ENCODE data around the gene ADAMTS2.

ADAMTS2 gene

DNA sequence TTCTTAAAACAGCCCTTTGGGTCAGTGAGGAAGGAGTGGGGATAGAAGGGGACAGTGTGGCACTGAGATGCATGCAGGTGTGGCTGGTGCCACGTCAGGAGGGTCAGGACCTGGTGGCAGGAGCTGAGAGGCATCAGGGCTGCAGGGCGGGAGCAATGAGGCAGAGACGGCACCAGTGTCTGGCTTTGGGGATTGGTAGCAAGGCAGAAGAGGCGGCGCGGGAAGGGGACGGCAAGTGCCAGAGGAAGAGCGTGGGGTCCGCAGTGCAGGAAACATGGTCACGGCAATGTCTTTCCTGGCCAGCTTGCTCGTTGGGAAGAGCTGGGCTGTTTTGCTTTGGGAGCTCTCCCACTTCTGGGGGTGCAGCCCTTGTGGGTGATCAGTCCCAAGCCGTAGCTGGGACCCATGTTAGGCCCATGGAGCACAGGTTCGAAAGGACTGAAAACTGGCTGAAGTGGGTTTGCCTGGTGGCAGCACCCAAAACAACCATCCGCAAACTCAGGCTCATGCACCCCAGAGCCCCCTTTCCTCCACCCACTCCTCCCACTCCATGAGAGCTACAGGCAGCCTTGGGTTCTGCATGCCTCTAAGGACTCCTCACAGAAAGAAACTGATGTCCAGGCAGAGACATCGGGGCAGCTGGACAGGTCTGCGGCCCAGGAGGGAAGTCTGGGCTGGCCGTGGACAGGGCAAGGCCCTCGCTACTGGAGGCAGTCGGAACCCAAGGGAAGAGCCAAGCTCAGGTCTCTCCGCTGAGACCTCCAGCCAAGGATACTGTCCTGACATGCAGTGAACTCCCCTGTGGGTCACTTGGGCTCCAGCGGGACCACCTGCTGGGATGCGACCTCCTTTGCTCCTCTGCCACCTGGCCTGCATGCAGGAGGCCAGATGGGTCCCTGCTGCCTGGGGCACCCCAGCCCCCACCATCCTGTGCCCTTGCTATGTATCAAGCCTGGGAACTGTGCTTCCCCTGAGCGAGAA lies 180.6 kb downstream of the ADAMTS2 start:
- peak in 3 of 10 donors; percentile 54 to 72 (median 64) for DNase-seq
- intact Hi-C loops (cut with DNase I): loop anchor here (5.0 kb wide), 1 partner anchor 183 kb away; the partner anchor contains the start of gene ADAMTS2

DNA sequence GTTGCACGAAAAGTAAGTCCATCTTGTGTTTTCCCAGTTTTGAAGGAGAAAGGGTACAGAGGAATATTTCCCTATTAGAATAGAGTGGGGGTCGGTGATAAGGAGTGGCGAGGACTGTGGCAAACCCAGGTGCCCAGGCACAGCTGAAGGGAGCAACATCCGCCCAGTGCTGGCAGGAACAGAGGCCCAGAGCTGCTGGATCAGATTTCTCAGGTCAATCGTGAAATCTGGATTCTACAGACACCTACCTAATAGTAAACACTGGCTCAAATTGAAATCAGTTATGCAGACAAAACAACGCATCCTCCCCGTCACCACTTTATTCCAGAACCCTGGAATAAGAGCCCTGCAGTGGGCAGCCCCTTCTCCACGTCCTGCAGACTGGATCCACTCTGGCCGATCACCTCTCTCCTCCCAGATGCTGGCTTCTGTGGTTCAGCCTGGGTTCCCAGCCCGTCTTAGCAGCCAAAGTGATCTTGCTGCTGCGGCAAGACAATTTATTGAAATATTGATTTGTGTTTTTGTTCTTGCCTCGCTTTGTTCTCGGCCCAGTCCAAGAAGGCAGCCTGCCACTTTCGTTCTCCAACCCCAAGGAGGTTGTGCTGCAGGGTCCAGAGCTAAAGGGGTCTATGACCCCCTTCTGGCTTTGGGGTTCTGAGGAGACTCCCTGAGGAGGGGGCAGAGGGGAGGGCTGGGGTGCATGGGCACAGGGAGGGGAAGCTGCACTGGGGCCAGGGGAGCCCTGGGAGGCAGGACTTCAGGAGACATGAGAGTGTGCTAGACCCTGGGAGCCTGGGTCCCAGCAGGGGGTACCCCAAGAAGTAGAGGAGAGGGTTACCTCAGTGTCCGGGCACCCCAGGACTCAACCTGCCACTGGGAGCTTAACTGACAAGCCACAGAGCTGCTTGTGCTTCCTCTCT lies 181.8 kb downstream of the ADAMTS2 start:
- intact Hi-C loops (cut with DNase I): no loop called here
- DNase-seq: peak in 3 of 10 donors; percentile 41 to 55 (median 54)

DNA sequence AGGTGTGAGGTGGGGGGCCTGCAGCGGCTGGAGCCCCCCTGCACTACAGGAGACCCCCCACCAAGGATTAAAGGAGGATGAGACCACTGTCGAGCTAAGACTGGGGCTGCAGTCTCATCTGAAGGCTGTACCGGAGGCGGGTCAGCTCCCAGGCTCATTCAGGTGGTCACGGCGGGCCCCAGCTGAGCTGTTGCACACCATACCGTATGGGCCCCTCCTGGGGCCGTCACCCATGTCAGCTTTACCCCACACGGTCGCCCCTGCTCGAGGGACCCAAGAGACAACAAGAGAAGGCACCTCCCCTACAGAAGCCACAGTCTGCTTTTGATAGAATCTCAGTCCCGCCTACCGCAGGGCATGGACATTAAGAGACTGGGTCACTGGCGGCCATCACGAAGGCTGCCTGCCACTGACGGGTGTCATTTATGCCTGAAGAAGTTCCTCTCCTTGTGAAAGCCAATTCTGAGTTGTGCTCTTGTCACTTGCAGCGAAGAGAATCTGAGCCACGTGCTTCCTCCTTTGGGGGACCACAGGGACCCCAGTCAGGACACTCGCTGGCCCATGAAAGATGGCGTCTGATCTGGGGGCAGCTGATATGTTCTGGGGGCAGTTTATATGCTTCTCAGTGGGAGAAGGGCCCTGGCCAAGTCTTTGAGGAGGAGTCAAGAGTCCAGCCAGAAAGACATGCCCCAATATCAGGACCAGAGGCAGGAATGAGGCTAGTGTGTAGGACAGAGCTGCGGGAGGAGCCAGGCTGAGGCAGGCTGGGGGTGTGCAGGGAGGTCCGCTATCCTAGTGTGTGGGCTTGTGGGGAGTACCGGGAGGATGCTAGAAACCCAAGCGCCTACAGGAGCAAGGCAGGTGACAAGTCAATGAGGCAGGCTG lies 182.7 kb downstream of the ADAMTS2 start:
- intact Hi-C loops (cut with DNase I): no loop called here
- DNase-seq: peak in 3 of 10 donors; percentile 16 to 49 (median 35)

DNA sequence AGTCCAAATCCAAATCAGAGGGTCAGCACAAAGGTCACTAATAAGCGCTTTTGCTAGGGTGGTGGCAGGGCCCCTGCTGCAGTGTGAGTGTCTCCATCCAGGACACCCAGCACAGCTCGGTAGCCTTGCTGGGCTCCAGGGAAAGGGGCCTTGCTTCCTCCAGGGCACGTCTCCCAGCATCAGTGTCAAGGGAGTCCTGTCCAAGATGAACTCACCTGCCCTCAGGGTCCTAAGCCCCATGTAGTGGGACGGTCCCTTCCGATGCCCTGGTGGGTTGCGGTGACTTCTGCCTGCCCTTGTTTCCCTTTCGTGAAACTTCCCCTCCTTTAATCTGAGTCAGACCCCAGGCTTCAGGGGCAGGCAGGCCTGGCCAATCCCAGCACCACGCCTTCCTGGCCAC lies 183.4 kb downstream of the ADAMTS2 start:
- peak in 2 of 10 donors; percentile 32 to 67 for DNase-seq
- intact Hi-C loops (cut with DNase I): no loop called here

DNA sequence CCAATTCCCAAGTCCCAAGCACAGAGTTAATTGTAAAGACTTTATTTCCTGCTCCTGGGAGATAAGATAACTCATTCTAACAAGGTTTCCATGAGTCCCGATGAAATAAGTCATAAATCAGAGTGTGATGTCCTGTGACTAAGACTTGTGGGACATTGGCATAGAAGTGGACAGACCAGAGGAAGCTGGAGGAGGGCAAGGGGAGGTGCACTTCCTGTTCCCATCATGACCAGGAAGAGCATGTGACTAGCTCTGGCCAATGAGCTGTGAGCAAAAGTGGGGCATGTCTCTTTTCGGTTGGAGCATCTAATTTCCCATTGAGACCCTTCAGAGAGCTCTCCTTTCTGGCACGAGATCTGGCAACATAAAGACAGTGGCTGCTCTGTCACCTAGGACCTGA lies 184.7 kb downstream of the ADAMTS2 start:
- intact Hi-C loops (cut with DNase I): no loop called here
- DNase-seq: peak in 3 of 10 donors; percentile 2 to 15 (median 6)

DNA sequence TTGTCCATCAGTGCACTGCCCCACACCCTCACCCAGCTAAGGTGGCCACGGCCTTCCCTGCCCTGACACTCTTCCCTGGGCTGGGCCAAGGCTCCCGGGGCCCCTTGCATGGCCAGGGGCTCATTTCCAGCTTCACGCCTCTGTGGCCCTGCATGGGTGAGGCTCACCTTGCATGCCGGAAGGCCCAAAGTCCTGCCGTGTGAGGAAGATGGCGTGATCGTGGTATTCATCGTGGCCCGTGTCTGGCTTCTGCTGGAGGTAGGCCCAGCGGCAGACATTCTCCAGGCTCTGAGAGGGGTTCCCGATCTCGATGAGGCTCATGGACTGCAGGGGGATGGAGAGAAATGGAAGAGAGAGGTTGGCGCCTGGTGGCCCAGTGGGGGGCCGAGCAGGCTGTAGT lies 186.7 kb downstream of the ADAMTS2 start:
- intact Hi-C loops (cut with DNase I): no loop called here
- DNase-seq: peak in 3 of 10 donors; percentile 39 to 57 (median 54)

DNA sequence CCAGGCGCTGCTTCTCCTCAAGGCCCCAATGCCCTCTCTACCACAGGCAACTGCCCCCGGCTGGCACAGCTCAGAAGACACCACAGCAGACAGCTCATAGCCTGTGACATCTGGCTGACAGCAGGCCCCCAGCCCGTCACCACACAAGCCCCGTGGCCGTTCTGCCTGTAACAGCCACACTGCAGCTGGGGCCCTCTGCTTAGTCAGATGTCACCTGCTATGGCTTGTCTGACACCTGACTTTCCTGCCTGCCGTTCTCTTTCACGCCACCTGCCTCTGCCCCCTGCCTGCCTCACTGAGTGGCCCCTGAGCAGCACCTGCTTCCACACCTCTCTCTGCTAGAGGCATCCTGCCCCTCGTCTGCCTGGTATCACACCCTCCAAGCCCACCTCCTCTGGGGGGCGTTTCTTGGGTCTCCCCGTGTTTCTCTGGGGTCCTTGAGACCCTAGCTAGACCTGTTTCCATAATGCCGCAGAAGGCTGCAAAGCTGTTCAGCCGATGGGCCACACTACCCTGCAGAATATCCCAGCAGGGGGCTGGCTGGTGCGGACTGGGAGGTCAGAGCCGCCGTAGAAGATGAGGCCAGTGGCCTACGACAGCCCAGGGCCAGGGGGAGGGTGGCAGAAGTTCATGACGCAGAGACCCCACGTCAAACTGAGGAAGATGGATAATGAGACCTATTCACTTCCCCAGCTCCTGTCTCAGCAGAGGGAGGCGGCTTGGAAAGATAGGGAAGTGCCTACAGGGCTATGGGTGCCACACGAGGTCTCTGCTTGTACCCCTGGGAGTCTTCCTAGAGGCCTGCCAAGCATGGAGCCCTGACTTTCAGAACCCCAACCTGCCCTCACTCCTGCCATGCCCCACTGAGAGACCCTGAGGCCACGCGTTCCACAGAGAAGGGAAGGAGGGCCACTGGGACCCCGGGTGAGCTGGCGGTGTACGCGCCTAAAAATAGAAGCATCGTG lies 190.0 kb downstream of the ADAMTS2 start:
- intact Hi-C loops (cut with DNase I): no loop called here
- DNase-seq: peak in 3 of 10 donors; percentile 42 to 73 (median 50)

DNA sequence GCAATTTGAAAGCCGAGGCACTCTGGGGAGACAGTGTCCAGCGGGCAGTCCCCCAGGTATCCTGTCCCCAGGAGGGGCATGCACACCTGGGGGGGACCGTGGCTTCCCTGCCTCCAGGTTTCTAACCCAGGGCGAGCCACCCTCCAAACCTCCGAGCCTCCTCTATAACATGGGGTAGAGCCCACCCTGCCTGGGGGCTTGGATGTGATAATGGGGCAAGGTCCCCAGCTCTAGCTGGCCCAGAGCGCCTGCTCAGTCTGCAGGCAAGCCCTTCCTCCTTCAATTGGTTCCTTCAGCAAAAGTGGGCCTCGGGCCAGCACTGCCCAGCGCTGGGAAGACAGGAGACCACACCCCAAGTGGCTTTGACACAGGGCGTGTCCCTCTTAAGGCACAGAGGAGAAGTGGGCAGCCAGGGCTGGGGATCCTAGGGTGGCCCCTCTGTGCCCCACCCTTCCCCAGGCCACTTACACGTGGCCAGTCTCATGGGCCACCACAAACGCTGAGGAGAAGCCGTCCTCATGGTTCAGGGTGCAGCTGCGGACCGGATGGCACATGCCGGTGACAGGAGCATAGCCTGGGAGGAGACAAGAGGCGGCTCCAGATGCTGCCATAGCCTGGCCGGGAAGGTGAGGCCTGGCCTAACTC lies 190.8 kb downstream of the ADAMTS2 start:
- peak in 3 of 10 donors; percentile 37 to 72 (median 71) for DNase-seq
- intact Hi-C loops (cut with DNase I): no loop called here

DNA sequence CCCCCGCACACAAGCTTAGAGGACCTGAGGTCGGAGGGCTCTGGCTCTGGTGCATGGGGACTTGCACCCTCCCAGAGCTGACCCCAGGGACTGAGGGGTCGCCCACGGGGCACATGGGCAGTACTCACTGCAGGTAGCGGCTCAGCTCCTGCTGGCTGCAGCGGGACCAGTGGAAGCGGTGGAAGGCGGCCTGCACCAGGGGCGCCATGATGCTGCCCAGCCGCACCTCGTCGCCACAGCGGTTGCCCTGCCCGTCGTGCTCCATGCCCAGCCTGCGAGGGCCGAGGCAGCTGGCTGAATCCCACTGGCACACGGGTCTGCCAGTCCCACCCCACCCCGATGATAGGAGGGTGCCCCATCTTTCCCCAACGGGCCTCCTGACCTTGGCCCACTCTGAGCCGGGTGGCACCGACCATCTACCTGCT lies 191.3 kb downstream of the ADAMTS2 start:
- intact Hi-C loops (cut with DNase I): no loop called here
- peak in 3 of 10 donors; percentile 52 to 81 (median 69) for DNase-seq

DNA sequence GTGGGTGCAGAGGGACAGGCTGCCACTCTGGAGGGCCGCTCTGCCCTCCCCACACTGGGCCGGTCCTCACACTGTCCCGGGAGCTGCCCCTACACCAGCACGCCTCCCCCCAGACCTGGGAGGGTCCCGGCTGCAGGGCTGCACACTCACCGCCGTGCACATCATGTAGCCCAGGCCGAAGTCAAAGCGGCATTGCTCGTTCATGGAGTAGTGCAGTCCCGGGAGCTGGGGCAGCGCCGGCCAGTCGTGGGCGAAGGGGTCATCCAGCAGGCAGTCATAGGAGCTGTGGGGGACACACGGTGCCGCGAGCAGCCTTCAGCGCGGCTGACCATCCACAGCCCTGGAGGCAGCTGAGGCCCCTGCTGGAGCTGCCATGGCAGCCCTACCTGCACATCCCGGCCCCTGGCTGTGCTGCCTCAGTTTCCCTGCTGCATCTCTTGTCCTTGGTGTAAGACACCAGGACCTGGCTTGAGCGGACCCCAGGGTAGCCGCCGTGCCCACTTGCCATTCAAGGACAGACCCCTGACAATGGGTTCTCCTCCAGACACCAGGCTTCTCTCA lies 191.8 kb downstream of the ADAMTS2 start:
- intact Hi-C loops (cut with DNase I): no loop called here
- DNase-seq: peak in 3 of 10 donors; percentile 35 to 76 (median 70)

DNA sequence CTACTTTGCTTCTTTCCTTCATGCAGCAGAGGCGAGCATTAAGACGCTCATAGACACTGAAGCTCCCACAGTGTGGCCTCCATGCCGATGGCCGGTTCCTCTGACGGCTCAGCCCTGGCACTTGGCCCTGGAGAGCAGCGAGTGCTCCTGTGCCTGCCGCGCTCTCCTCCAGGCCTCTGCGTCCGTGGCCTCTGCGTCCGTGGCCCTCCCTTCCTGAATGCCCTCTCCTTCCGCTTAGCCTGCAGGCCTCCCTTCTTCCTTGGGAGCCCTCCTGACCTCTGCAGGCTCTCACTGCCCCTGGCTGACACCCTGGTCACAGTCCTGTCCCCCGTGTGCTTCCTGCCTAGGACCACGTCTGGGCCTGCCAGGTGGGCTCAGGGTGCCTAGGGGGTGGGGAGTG lies 192.3 kb downstream of the ADAMTS2 start:
- peak in 3 of 10 donors; percentile 23 to 79 (median 43) for DNase-seq
- intact Hi-C loops (cut with DNase I): no loop called here

DNA sequence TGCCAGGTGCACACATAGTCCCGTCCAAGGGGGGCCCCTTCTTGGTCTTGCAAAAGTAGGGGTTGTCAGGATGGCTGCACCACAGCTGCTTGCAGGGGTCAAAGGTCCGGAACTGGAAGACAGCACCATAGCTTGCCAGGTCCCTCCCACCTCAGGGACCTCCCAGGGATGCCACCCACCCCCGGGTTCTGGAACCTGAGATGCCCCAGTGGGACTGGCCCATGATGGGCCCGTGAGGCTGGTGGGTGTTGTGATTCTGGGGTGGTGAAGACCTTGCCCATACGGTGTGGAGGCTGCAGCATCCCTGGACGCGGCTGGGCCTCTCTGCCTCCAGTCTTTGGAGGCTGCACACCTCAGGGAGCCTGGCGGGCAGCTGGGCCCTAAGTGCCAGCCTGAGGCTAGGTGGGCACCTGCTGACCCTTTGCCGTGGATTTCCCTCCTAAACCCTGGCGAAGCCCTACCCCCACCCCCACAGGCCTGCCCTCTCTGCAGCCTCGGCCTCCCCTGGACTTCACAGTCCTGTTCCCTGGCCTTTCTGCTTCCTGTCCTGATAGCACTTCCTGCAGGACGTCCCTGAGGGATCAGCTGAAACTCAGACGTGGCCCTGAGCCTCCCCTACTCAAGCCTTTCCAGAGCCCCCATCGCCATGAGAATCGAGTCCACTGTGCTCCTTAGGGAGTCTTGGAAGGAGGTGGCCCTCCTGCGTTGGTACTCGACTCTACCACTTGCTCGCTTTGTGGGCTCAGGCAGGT lies 192.9 kb downstream of the ADAMTS2 start:
- DNase-seq: peak in 3 of 10 donors; percentile 42 to 74 (median 70)
- intact Hi-C loops (cut with DNase I): no loop called here

DNA sequence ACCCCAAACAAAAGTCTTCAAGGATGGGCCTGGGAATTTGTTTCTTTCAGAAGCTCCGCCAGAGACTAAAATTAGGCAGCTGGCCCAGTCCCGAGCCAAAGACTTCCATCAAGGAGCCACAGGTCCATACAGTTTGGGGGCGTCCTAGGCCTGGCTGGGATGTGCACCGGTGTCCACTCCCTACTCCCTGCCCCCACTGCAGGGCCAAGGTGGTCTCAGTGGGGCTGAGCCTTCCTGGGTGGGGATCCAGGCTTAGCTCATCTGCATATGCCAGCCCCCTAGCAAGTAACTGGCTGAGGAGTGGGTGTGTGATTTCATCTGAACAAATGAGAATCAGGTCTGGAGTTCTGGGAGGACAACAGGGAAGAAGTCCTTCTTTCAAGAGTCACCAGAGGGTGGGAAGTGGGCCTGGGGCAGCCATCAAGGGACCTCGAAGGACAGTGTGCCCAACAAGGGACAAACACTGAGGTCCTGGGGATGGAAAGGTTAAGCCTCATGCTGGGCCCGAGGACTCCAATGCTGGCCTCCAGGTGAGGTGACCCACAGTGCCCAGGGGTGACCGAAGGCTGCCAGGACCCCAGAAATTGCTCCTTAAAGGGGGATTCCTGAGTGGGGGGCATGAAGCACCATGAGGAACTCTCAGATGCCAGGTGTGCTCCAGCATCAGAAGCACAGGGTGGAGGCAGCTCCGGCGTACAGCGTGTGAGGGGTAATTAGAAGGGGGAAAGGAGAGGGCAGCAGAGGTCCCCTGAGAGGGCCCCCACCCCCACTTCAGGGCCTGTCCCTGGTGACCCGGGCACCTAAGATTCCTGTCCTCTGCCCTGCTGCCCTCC lies 193.8 kb downstream of the ADAMTS2 start:
- peak in 3 of 10 donors; percentile 51 to 69 (median 67) for DNase-seq
- intact Hi-C loops (cut with DNase I): no loop called here

DNA sequence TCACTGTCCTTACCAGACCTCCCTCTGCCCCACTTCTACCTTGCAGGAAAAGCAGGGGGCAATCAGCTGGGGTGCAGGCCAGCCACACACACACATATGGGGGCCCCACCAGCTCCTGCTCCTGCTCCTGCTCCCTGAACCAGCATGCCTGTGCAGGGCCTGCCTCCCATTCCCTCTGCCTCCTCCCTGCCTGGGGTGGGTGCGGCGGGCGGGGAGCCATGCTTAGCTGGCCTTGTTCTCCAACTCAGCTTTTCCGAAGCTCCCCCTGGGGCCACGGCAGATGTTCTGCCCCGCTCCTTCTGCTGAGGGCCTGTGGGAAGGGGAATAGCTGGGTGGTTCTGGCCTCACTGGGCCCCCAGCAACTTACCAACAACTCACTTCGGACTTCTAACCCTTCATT lies 195.2 kb downstream of the ADAMTS2 start:
- peak in 3 of 10 donors; percentile 26 to 54 (median 36) for DNase-seq
- intact Hi-C loops (cut with DNase I): no loop called here

DNA sequence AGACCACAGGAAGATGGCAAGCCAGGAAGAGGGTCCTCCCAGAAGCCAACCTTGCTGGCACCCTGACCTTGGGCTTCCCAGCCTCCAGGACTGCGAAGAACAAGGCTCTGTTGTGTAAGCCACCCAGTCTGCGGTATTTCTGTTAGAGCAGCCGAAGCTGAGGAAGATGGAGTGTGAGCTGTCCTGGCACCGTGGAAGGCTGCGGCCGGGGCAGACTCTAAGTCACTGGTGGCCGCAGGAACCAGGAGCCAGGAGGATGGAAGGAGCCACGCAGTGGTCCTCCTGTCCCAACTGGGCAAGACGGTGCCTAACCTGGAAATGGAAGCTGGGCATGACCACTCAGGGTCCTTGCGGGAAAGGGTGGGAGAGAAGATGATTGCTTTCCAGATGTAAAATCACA lies 196.0 kb downstream of the ADAMTS2 start:
- intact Hi-C loops (cut with DNase I): no loop called here
- peak in 4 of 10 donors; percentile 17 to 45 (median 34) for DNase-seq

DNA sequence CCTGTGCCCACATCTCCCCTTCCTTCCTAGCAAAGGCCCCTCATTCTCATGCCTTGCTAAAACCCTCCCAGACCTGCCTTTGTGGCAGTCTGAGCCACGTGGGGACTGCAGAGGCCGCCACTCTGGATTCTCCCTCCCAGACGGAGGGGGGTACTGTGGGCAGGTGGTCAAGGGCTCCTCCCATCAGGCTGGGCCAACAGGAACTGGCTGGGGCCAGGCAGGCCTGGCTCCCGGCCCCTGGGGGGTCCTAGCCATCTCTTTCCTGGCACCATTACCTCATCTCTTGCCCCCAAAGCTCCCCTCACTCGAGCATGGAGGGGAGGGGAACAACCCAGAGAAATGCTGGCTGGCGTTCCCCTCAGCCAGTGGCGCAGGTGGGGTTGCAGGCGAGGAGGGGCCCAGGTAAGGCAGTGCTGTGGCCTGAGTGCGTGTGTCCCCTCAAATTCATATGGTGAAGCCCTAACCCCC lies 196.5 kb downstream of the ADAMTS2 start:
- intact Hi-C loops (cut with DNase I): no loop called here

More for the DNA sequence above, 196.5 kb downstream of the ADAMTS2 start:
- DNase-seq: peak in 2 of 10 donors; percentile 50 to 53

Measured in posterior cingulate gyrus (tissue), 11 donors.